A549 (cell line): ENCODE measurements around the gene ANKRD55.

Source experiments
- CHD4 ChIP-seq: fragments of 200-600 bp; sonication (generic); IDR thresholded peaks from 2 replicates; pipeline ENCODE4 v1.6.1; 2016; ENCODE audit warnings: antibody characterized with exemption, mild to moderate bottlenecking, borderline replicate concordance
- HOXB5 ChIP-seq: fragments of 250-450 bp; sonication (Bioruptor Pico); IDR thresholded peaks from 2 replicates; pipeline ENCODE4 v1.5.0; 2020; ENCODE audit warnings: mild to moderate bottlenecking, moderate library complexity
- JUNB ChIP-seq: fragments of >200 bp; sonication (Bioruptor Twin); formaldehyde crosslinking; IDR thresholded peaks from 2 replicates; pipeline ENCODE4 v1.6.1; 2016
- KDM1A ChIP-seq: fragments of 200-600 bp; sonication (generic); IDR thresholded peaks from 2 replicates; pipeline ENCODE4 v1.6.1; 2016; ENCODE audit warnings: low read depth, mild to moderate bottlenecking
- MYC ChIP-seq: IDR thresholded peaks from 2 replicates; pipeline ENCODE4 v1.6.1; 2012; ENCODE audit warnings: mild to moderate bottlenecking, inconsistent platforms, low read length, improper control_type of control experiment, borderline replicate concordance
- POLR2A ChIP-seq: IDR thresholded peaks from 2 replicates; pipeline ENCODE4 v1.6.1; 2012; ENCODE audit warnings: mild to moderate bottlenecking, low read length
- RAD21 ChIP-seq, 2 experiments: fragments of >200 bp in 1 of 2; sonication (Bioruptor Twin) in 1 of 2; formaldehyde crosslinking in 1 of 2; IDR thresholded peaks in 1 of 2; conservative IDR thresholded peaks in 1 of 2; 2 replicates in 1 of 2; 3 replicates in 1 of 2; pipeline ENCODE4 v1.6.1; 2012 to 2018; ENCODE audit warnings: inconsistent platforms in 1 of 2
- ZFP36 ChIP-seq: fragments of 450-650 bp; IDR thresholded peaks from 2 replicates; pipeline ENCODE4 v1.6.1; 2014; ENCODE audit warnings: borderline replicate concordance; ENCODE audit not compliant: partially characterized antibody
- TF ChIP-seq, protein P1 (sequence below): fragments of >200 bp; sonication (Bioruptor Twin); formaldehyde crosslinking; IDR thresholded peaks from 3 replicates; pipeline ENCODE4 v1.5.1; 2016
- TF ChIP-seq, protein P2 (sequence below): IDR thresholded peaks from 2 replicates; pipeline ENCODE4 v1.6.1; 2012
- TF ChIP-seq, protein P3 (sequence below): fragments of 450-650 bp; IDR thresholded peaks from 2 replicates; pipeline ENCODE4 v1.6.1; 2014; ENCODE audit warnings: antibody characterized with exemption

DNA sequence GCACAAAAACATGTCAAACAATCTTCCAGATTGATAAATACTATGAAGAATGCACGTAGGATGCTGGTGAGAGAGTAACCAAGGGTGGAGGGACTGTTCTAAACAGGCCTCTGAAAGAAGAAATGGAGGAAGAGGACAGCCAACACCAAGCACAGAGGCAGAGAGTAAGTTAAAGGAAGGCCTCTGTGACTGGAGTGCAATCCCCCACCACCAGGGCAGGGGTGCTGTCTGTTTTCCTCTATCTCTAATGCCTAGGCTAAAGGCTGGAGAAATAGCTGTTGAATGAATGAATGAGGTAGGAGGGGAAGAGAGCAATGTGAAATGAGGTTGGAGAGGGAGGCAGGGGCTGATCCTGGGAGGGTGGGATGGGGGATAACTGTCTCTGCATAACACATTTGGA is 88.9 kb downstream of the ANKRD55 start:
- TF ChIP-seq, protein P1, sequence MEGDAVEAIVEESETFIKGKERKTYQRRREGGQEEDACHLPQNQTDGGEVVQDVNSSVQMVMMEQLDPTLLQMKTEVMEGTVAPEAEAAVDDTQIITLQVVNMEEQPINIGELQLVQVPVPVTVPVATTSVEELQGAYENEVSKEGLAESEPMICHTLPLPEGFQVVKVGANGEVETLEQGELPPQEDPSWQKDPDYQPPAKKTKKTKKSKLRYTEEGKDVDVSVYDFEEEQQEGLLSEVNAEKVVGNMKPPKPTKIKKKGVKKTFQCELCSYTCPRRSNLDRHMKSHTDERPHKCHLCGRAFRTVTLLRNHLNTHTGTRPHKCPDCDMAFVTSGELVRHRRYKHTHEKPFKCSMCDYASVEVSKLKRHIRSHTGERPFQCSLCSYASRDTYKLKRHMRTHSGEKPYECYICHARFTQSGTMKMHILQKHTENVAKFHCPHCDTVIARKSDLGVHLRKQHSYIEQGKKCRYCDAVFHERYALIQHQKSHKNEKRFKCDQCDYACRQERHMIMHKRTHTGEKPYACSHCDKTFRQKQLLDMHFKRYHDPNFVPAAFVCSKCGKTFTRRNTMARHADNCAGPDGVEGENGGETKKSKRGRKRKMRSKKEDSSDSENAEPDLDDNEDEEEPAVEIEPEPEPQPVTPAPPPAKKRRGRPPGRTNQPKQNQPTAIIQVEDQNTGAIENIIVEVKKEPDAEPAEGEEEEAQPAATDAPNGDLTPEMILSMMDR = no peak
- TF ChIP-seq POLR2A (no peak), MYC (no peak), RAD21 (conservative IDR thresholded peaks at IDR 0.05 in 1 of 2, IDR thresholded peaks at IDR 0.05 in 1 of 2) (no peak), HOXB5 (no peak), KDM1A (no peak), ZFP36 (no peak), CHD4 (no peak), JUNB (no peak)
- TF ChIP-seq, protein P2, sequence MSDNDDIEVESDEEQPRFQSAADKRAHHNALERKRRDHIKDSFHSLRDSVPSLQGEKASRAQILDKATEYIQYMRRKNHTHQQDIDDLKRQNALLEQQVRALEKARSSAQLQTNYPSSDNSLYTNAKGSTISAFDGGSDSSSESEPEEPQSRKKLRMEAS = no peak
- TF ChIP-seq, protein P3, sequence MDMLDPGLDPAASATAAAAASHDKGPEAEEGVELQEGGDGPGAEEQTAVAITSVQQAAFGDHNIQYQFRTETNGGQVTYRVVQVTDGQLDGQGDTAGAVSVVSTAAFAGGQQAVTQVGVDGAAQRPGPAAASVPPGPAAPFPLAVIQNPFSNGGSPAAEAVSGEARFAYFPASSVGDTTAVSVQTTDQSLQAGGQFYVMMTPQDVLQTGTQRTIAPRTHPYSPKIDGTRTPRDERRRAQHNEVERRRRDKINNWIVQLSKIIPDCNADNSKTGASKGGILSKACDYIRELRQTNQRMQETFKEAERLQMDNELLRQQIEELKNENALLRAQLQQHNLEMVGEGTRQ = no peak
